Lower lobe of right lung (tissue), 2 donors: ENCODE measurements around the gene PLXNB1. TPM values are rescaled to one million over a fixed set of nuclear protein-coding genes. Genes with fewer than 3 reads are reported as not detected.
A peak's percentile ranks its signal among the peaks of the same experiment; 100 is the strongest.

ENCODE experiments used
- ATAC-seq, 2 donors: fragments of 200-7000 bp; cut with Tn5 transposase; one replicate each; pipeline ENCODE4 v1.9.1; 2020 to 2022; ENCODE audit warnings: mild to moderate bottlenecking in 2 of 2, moderate library complexity in 2 of 2
- DNase-seq: peaks from one replicate; pipeline ENCODE4 v3.0.0-alpha.2; 2020
- H3K27ac ChIP-seq: fragments of 200-600 bp; one replicate; pipeline ENCODE4 v1.8.0; 2022
- H3K27me3 ChIP-seq: fragments of 200-600 bp; one replicate; pipeline ENCODE4 v1.8.0; 2022; ENCODE audit warnings: low read depth
- H3K36me3 ChIP-seq: fragments of 200-600 bp; one replicate; pipeline ENCODE4 v1.8.0; 2022; ENCODE audit warnings: mild to moderate bottlenecking
- H3K4me1 ChIP-seq: fragments of 200-600 bp; one replicate; pipeline ENCODE4 v1.8.0; 2022
- H3K4me3 ChIP-seq: fragments of 200-600 bp; one replicate; pipeline ENCODE4 v1.8.0; 2022; ENCODE audit warnings: mild to moderate bottlenecking
- H3K9me3 ChIP-seq: fragments of 200-600 bp; one replicate; pipeline ENCODE4 v1.8.0; 2022
- intact Hi-C: fragments of 100-400 bp; cut with DNase I; formaldehyde crosslinking; loops from one replicate; pipeline ENCODE4 v1.11.0; 2022
- total RNA-seq: library from RNA; stranded (reverse); fragmentation: NEBNext Ultra II Directional; extraction: Animal tissue kit (Norgen Biotek cat#: 25700); gene quantifications from one replicate; pipeline ENCODE4 v1.2.1, GENCODE V29; 2021
- TF ChIP-seq, protein P1 (sequence below): fragments of 200-600 bp; IDR thresholded peaks from one replicate; pipeline ENCODE4 v1.8.0; 2022; ENCODE audit warnings: antibody characterized with exemption, mild to moderate bottlenecking
- donor health status: DM: no; HTN: yes; CAD: no; lungs with severe emphysema.

Gene PLXNB1
- total RNA-seq, 1 donor from 2014 or later: 94.3 TPM

DNA sequence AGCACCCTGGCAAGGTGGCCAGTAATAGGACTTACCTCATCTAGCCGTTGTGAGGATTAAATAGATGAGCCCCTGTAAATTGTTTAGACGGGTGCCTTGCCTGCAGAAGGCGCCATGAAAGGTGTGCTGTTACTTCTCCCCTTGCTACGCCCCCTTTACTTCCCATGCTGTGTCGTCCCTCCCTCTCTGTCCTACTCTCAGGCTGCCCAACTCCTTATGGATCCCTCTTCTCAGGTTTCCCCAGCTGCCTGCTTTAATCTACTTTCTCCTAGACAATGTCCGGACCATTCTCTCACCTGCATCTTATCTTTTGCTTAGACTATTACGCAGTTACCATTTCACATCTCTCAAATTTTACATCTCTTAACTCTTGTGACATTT, 59.6 kb downstream of the PLXNB1 start:
- Histone ChIP-seq H3K4me3 (no peak overlapping the region), H3K4me1 (no peaks in the 10 kb centered on the region), H3K9me3 (no peaks in the 10 kb centered on the region), H3K27me3 (no peaks in the 10 kb centered on the region), H3K36me3 (no peaks in the 10 kb centered on the region), H3K27ac (no peak overlapping the region)
- intact Hi-C loops: no loop called here
- DNase-seq (no peak), ATAC-seq (no peak)
- TF ChIP-seq, protein P1, sequence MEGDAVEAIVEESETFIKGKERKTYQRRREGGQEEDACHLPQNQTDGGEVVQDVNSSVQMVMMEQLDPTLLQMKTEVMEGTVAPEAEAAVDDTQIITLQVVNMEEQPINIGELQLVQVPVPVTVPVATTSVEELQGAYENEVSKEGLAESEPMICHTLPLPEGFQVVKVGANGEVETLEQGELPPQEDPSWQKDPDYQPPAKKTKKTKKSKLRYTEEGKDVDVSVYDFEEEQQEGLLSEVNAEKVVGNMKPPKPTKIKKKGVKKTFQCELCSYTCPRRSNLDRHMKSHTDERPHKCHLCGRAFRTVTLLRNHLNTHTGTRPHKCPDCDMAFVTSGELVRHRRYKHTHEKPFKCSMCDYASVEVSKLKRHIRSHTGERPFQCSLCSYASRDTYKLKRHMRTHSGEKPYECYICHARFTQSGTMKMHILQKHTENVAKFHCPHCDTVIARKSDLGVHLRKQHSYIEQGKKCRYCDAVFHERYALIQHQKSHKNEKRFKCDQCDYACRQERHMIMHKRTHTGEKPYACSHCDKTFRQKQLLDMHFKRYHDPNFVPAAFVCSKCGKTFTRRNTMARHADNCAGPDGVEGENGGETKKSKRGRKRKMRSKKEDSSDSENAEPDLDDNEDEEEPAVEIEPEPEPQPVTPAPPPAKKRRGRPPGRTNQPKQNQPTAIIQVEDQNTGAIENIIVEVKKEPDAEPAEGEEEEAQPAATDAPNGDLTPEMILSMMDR: no peak

DNA sequence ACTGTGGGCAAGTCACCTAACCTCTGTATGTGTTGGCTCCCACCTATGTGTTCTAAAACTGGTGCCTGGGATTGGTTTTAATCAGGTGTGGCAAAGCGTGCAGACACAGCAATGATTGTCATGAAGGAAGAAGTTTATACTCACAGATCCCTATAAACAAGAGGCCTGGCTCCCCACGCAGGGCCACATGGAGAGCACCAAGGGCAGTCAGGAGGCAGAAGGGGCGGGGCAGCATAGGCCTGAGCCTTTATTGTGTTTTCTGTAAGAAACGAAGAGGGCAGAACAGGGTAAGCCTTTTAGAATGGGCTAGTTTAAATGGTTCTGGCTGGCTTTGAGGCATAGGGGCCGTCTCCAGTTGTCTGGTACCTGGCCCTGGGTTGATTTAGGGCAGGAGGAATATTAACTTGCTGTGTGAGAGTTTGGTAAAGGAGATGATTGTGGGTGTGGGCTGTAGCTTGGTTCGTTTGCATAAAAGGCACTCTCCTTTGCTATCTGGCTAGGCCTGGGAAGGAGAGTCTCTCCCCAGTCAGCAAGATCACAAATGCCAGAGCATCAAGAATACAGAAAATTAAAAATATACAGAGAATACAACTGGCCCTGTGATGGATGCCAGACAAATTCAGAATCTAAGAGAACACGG, 60.1 kb downstream of the PLXNB1 start:
- Histone ChIP-seq H3K4me3 (no peak overlapping the region), H3K9me3 (no peaks in the 10 kb centered on the region), H3K27ac (no peak overlapping the region), H3K4me1 (no peaks in the 10 kb centered on the region), H3K36me3 (no peaks in the 10 kb centered on the region), H3K27me3 (no peaks in the 10 kb centered on the region)
- ATAC-seq (no peak), DNase-seq (no peak)
- TF ChIP-seq, protein P1: no peak
- intact Hi-C loops: no loop called here

DNA sequence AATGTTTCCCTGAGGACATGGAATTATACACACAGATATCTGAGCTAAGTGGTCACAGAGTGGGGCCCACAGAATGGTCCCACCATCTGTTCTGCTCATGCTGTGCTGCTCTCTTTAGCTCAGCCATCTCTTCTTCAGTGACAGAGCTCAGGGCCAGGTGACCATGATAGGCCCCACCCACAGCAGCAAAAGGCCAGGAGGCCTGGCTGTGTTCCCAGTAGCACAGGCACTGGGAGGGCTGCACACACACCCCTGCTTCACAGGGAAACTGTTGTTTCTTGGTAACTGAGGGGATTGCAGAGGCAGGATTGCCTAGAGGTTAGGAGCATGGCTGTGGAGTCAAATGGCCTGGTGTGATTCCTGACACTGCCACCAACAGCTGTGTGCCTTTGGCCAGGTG, 62.7 kb downstream of the PLXNB1 start:
- DNase-seq: no peak
- Histone ChIP-seq H3K4me1 (no peaks in the 10 kb centered on the region), H3K9me3 (no peaks in the 10 kb centered on the region), H3K27me3 (no peaks in the 10 kb centered on the region), H3K27ac (no peak overlapping the region), H3K36me3 (no peaks in the 10 kb centered on the region), H3K4me3 (no peak overlapping the region)
- TF ChIP-seq, protein P1: no peak
- intact Hi-C loops: no loop called here
- peak in 1 of 2 donors; percentile 44 for ATAC-seq

DNA sequence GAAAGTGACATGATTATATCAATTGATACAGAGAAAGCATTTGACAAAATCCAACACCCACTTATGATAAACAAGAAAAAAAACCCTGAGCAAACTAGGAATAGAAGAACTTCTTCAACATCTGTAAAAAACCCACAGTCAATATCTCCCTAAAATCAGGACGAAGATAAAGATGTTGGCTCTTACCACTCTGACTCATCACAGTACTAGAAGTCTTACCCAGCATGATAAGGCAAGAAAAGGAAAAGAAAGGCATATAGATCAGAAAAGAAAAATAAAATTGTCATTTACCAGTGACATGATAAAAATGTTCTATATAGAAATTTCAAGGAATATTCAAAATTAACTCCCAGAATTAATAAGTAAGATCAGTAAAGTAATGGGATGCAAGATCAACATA, 65.0 kb downstream of the PLXNB1 start:
- H3K27me3 ChIP-seq: no peaks in the 10 kb centered on the region
- no peak overlapping the region for H3K27ac ChIP-seq
- no peaks in the 10 kb centered on the region for H3K4me1 ChIP-seq
- ATAC-seq: no peak
- peaks cover 7% of the 10 kb centered on the region for H3K9me3 ChIP-seq
- DNase-seq: no peak
- TF ChIP-seq, protein P1: no peak
- H3K36me3 ChIP-seq: no peaks in the 10 kb centered on the region
- H3K4me3 ChIP-seq: no peak overlapping the region
- intact Hi-C loops: no loop called here

DNA sequence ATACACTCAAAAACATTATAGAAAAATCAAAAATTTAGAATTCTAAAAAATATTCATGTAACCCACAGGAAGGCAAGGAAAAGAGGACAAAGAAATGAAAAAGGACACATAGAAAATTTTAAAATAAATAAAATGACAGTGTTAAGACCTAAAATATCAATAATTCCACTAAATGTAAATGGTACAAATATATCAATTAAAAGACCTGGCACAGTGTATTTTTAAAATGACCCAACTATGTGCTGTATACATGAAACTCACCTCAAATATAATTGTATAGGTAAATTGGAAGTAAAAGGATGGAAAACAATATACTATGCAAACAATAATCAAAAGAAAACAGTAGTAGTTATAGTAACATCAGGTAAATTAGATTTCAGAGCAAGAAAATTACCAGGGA, 68.0 kb downstream of the PLXNB1 start:
- no peak for ATAC-seq
- H3K4me1 ChIP-seq: no peaks in the 10 kb centered on the region
- no peak overlapping the region for H3K4me3 ChIP-seq
- peaks cover 7% of the 10 kb centered on the region for H3K9me3 ChIP-seq
- DNase-seq: no peak
- no peaks in the 10 kb centered on the region for H3K27me3 ChIP-seq
- TF ChIP-seq, protein P1: no peak
- intact Hi-C loops: no loop called here
- H3K27ac ChIP-seq: no peak overlapping the region
- H3K36me3 ChIP-seq: no peaks in the 10 kb centered on the region
